Nephron progenitor cell (in vitro differentiated cells): Measurements from ENCODE around the gene ARFGAP2.

Experiments
- DNase-seq: peaks from one replicate; pipeline ENCODE4 v3.0.0; 2021
- H3K27ac Mint-ChIP-seq: 2 replicates; pipeline ENCODE4 v1.8.0; 2021; ENCODE audit warnings: mild to moderate bottlenecking, moderate library complexity, mixed read lengths
- H3K27me3 Mint-ChIP-seq: 2 replicates; pipeline ENCODE4 v1.8.0; 2021; ENCODE audit warnings: mild to moderate bottlenecking, low read depth, mixed read lengths; ENCODE audit not compliant: poor library complexity
- H3K36me3 Mint-ChIP-seq: 2 replicates; pipeline ENCODE4 v1.8.0; 2021; ENCODE audit warnings: low read depth, mixed read lengths
- H3K4me1 Mint-ChIP-seq: 2 replicates; pipeline ENCODE4 v1.8.0; 2021; ENCODE audit warnings: mixed read lengths
- H3K4me3 Mint-ChIP-seq: 2 replicates; pipeline ENCODE4 v1.8.0; 2021; ENCODE audit warnings: mild to moderate bottlenecking, moderate library complexity, mixed read lengths
- H3K9me3 Mint-ChIP-seq: 2 replicates; pipeline ENCODE4 v1.8.0; 2021; ENCODE audit warnings: mild to moderate bottlenecking, moderate library complexity, mixed read lengths
- CTCF ChIP-seq: fragments of 200-600 bp; sonication (generic); IDR thresholded peaks from 2 replicates; pipeline ENCODE4 v1.5.0; 2021; ENCODE audit warnings: antibody characterized with exemption

ARFGAP2 gene

GRCh38 chr11:47177229-47177845 is 658 bp upstream of the ARFGAP2 start:
- Mint-ChIP-seq H3K27me3 (peaks cover 3% of the 10 kb centered on the region), H3K4me1 (peaks cover 37% of the 10 kb centered on the region), H3K9me3 (no peaks in the 10 kb centered on the region), H3K36me3 (peaks cover 21% of the 10 kb centered on the region), H3K27ac (peak overlapping the region; percentile 99), H3K4me3 (peak overlapping the region; percentile 95)
- DNase-seq = peak; percentile 40
- peak; percentile 49 for TF ChIP-seq CTCF

GRCh38 chr11:47175746-47176327 is 842 bp downstream of the ARFGAP2 start:
- peaks cover 36% of the 10 kb centered on the region for H3K36me3 Mint-ChIP-seq
- no peak for TF ChIP-seq CTCF
- H3K27me3 Mint-ChIP-seq = peaks cover 3% of the 10 kb centered on the region
- H3K9me3 Mint-ChIP-seq = no peaks in the 10 kb centered on the region
- H3K27ac Mint-ChIP-seq = peak overlapping the region; percentile 100
- peaks cover 37% of the 10 kb centered on the region for H3K4me1 Mint-ChIP-seq
- no peak for DNase-seq
- peak overlapping the region; percentile 94 for H3K4me3 Mint-ChIP-seq

- H3K27me3 Mint-ChIP-seq = peaks cover 2% of the 10 kb centered on the region
- no peak overlapping the region for H3K4me3 Mint-ChIP-seq
- TF ChIP-seq CTCF = no peak
- peak overlapping the region; percentile 60 for H3K27ac Mint-ChIP-seq
- no peaks in the 10 kb centered on the region for H3K9me3 Mint-ChIP-seq
- H3K4me1 Mint-ChIP-seq = peaks cover 26% of the 10 kb centered on the region
- no peak for DNase-seq
- H3K36me3 Mint-ChIP-seq = peaks cover 38% of the 10 kb centered on the region
Observed at GRCh38 chr11:47172740-47173336, 3.8 kb downstream of the ARFGAP2 start.

GRCh38 chr11:47171856-47172255 is 4.8 kb downstream of the ARFGAP2 start:
- H3K4me3 Mint-ChIP-seq = no peak overlapping the region
- DNase-seq = no peak
- peaks cover 19% of the 10 kb centered on the region for H3K4me1 Mint-ChIP-seq
- no peaks in the 10 kb centered on the region for H3K9me3 Mint-ChIP-seq
- peaks cover 38% of the 10 kb centered on the region for H3K36me3 Mint-ChIP-seq
- TF ChIP-seq CTCF = no peak
- no peaks in the 10 kb centered on the region for H3K27me3 Mint-ChIP-seq
- H3K27ac Mint-ChIP-seq = no peak overlapping the region

GRCh38 chr11:47171061-47171838 is 5.4 kb downstream of the ARFGAP2 start:
- Mint-ChIP-seq H3K4me1 (peaks cover 19% of the 10 kb centered on the region), H3K27ac (no peak overlapping the region), H3K4me3 (no peak overlapping the region), H3K36me3 (peaks cover 38% of the 10 kb centered on the region), H3K27me3 (no peaks in the 10 kb centered on the region), H3K9me3 (no peaks in the 10 kb centered on the region)
- no peak for TF ChIP-seq CTCF
- DNase-seq = no peak
